Measurements from ENCODE around the gene BLMH. TPM values are rescaled to one million over a fixed set of nuclear protein-coding genes. Genes with fewer than 3 reads are reported as not detected.
"Not testable (repeated sequence)": the region's sequence is repeated elsewhere in the genome, so short reads cannot be mapped to it uniquely, and the experiment has no call there.

BLMH gene
- total RNA-seq, 1 experiment from 2014 or later = 49.0 TPM

- no peak for DNase-seq (ENCODE audit: low read depth)
Measured at GRCh38 chr17:30229012-30229411, 62.7 kb downstream of the BLMH start.

- DNase-seq (ENCODE audit: low read depth) = no peak
Measured at GRCh38 chr17:30228011-30228410, 63.7 kb downstream of the BLMH start.

DNA sequence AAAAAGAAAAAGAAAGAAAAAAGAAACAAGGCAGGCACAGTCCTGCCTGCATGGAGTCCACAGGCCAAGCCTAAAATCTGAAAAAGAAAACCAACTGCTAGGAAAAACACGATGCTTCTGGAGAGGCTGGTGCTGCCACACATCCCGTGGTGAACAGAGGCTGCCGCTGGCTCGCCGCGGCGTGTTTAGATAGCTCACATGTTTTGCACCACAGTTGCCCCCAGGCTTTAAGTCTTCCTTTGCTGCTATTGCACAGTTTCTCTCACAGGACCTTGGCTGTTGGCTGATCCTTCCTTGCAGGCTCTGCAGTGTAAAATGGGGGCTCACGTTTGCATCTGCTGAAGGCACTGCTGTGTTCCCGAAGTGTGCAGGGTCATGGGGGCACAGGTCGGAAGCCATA lies 64.9 kb downstream of the BLMH start:
- DNase-seq (ENCODE audit: low read depth) = no peak

DNA sequence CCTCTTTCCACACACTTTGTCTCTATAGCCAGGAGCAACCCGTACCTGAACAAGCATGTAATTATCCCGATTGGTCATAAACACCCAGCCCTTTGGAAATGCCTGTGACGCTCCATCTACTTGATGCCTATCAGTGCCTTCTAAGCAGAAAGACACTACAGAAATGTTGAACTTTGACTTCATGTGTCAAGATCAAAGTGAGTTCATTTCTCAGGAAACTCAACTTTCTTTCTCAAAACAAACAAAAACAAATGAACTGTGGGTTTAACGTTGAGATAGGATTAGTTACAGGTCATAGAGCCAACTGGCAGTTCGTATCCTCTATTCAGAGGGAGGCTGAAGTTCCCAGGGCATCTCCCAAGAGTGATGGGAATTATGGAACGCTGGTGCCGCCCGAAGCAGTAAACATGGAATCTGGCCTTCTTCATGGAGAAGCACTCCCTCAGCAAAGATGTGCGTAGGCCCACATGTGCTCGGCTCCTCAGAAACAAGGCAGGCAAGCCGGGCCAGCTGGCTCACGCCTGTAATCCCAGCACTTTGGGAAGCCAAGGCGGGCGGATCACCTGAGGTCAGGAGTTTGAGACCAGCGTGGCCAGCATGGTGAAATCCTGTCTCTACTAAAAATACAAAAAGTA lies 65.7 kb downstream of the BLMH start:
- DNase-seq (ENCODE audit: low read depth) = no peak

DNA sequence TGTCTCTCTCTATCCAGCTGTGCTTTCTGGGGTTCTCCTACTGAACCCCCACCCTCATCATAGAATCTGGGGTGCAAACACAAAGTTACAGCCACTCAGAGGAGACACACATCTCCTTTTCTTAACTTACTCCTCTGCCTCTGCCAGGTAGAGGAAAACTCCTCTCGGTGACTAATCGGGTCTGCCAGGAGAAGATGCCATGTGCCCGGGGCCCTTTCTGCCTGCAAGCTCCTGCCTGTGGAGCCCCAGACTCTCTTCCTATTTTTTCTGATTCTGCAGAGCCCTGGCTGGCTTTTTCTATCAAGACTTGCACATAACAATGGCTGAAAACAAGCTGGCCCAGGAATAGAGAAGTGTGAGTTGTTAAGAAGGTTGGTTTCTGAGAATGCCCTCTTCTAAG lies 66.6 kb downstream of the BLMH start:
- DNase-seq (ENCODE audit: low read depth) = no peak

- no peak for DNase-seq (ENCODE audit: low read depth)
Measured at GRCh38 chr17:30224419-30224960, 67.3 kb downstream of the BLMH start.

DNA sequence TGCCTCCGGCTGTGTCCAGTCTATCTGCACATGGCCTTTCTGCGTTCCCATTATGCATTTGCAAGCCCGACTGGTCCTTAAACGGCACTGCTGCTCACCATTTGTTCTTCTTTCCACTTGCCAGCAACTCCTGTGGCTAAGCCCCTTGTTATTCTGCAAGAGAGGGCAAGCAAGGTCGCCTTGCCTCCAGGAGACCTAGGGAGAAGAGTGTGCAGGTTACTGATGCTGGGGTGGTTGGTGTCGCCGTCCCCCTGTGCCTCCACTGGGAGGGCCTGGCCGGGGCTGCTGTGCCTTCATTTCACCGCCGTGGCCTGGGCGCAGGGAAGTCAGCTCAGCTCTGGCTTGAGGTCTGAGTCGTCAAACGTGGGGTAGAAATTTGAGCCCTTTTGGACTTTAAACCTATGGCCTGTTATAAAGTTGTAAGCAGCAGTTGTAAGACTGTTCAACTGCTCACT lies 69.0 kb downstream of the BLMH start:
- no peak for DNase-seq (ENCODE audit: low read depth)

- DNase-seq (ENCODE audit: low read depth) = no peak
Measured at GRCh38 chr17:30222251-30222650, 69.5 kb downstream of the BLMH start.

- no peak for DNase-seq (ENCODE audit: low read depth)
Measured at GRCh38 chr17:30221346-30221745, 70.4 kb downstream of the BLMH start.

DNA sequence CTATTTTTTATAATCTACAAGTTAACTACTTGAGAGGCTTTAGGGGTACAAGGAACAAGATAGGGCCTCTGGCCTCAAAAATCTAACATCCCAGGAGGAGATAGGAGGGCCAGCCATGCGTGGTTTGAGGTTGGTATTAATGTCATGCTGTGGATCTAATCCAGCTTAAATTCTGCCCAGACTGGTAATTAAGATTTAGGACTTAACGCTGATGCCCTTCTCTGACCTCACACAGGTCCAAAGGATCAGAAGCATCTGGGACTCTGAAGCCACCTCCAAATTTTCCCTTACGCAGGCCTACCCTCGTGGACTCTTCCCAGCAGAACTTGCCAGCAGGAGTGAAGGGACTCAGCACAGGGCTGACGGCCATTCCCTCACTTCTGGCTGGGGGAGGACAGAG lies 71.3 kb downstream of the BLMH start:
- DNase-seq (ENCODE audit: low read depth) = no peak

DNA sequence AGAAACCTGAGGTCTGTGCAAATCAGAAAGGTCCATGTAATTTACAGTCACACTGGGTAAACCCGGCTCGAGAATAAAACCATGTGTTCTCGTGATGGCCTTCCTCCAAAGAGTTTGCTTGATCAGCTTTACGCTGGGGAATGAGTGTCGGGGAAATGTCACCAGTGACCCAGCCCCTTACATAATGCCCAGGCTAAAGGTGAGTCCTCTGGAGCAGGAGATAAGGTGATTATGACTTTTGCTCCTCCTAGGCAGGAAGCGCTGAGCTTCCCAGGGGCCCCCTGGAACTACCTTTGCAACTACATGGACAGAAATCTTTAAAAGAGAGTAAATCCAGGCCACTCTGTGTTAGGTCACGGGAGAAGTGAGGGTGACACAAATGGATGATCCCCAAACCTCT lies 71.9 kb downstream of the BLMH start:
- no peak for DNase-seq (ENCODE audit: low read depth)

DNA sequence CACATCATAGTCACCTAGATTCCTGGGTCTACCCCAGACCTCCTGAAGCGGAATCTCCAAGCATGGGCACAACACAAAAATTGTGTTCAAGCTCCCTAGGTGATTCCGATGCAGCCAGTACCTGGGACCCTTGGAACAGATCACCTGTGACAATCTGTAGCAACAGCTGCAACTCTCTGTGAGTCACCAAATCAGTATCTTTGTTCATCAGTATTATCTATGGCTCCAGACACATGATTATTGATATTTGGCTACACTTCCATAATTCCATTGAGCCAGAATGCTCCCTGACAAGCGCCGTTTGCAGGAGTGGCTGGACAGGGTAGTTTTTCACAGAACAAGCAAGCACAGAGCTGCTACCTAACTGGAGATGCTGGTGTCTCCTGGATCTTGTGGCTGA lies 72.4 kb downstream of the BLMH start:
- DNase-seq (ENCODE audit: low read depth) = no peak

- DNase-seq (ENCODE audit: low read depth) = no peak
Measured at GRCh38 chr17:30218799-30219198, 72.9 kb downstream of the BLMH start.

DNA sequence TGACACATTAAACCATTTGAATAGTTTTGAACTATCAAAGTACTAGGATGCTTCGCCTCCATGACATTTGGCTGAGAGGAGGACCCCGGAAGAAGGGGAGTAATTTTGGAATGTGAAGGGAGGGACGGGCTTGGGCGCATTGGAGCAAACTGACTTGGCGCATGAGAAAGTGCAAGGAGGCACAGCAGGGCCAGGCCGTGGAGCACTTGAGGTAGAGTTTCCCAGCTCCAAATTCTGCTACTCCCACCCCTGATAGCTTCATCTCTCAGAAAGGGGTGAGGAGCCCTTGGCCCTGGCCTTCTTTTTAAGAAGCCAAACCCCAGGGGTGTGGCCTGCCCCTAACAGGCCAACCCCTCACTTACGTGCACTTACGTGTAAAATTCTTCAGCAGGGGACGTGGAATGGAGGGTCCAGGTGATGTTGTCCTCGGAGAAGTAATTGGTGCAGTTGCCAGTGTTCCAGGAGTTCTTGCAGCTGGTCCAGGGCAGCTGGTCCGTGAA lies 73.9 kb downstream of the BLMH start:
- DNase-seq (ENCODE audit: low read depth) = no peak

DNA sequence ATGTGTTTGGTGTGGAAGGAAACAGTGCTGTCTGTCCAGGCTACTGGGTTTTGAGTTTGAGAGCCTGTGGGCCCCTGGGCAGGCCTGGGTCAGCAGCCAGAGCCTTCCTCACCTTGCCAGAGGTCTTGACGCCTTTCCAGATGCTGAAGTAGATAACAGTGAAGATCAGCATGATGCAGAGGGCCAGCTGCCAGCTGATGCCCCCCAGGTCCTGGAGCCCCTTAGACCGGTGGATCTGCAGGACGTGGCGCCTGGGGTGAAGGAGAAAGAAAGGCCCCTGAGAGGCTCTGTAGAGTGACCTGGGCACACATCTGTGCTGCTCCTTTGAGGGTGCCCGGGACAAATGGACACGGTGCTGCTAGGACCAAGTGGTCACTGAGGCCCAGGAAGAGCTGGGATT lies 74.7 kb downstream of the BLMH start:
- DNase-seq (ENCODE audit: low read depth) = no peak

DNA sequence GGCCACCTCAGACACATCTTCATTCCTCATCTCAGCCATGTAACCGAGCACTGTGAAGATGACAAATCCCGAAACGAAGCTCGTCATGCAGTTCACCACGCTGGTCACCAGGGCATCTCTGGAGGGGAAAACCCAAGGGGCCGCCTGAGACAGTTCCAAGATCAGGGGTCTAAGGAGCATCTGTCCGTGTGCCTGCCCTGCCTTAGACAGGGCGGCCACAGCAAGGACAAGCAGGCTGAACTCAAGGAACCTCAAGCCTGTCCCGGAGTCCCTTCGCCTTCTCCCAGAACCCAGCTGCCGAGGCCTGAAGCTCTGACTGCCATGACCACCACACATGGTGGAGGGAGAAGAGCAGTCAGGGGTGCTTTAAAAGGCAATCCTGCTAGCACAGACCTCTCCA lies 79.0 kb downstream of the BLMH start:
- DNase-seq (ENCODE audit: low read depth) = no peak

DNA sequence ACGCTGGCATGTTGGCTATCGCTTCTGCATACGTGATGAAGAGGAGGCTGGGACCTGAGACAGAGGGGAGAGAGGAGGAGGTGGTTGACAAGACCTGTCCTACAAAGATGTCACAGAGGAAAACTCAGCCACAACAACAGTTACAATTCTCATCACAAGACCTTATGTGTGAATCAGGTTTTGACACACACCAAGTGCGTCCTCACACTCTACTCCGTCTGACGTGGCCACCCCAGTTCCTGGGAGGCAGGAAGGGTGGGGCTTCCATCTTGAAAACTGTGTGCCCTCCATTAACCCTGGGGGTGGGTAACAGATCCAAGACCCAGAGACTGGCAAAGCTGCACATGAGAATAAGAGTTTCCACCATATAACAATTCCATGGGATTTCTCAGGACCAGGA lies 80.4 kb downstream of the BLMH start:
- DNase-seq (ENCODE audit: low read depth) = no peak

DNA sequence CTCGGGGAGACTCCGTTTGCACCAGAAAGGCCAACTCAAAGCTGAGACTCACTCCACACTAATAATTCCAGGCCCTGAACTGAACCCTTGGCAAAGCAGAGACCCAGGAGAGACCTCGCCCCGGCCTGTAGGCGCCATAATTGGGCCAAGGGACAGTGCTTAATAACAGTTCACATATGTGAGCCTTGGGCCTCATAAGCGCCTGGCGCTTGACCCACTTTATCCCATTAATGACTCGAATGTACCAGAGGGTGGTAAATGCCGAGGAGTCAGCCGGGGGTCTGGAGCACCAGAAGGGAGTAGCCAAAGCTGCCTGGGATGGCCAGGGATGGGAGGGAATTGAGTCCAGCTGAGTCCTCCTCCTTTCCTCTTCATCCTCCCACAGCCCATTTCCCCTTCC lies 80.8 kb downstream of the BLMH start:
- DNase-seq (ENCODE audit: low read depth) = no peak

- no peak for DNase-seq (ENCODE audit: low read depth)
Measured at GRCh38 chr17:30210366-30210765, 81.4 kb downstream of the BLMH start.

DNA sequence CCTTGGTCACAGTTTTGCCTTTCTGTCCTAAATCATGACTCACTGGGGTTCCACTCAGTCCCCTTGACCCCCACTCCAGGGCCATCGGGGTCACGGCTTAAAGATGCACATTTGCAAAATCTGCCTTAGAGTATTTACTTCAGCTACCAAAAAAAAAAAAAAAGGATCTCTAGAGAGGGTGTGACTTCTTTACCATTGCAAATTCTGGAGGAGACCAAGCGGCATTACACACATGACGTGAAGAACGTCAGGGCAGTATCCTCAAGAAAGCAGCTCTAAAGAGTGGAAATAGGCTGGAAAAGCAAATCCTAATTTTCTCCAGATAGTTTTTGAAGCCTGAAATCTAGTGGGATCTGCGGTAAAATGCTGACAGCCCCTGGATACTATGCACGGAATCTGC lies 81.8 kb downstream of the BLMH start:
- DNase-seq (ENCODE audit: low read depth) = no peak

GRCh38 chr17:30208214-30208613 lies 83.5 kb downstream of the BLMH start:
- DNase-seq (ENCODE audit: low read depth) = no peak

GRCh38 chr17:30207655-30208054 lies 84.1 kb downstream of the BLMH start:
- no peak for DNase-seq (ENCODE audit: low read depth)

GRCh38 chr17:30203471-30203981 lies 88.2 kb downstream of the BLMH start:
- no peak for DNase-seq (ENCODE audit: low read depth)

- not testable (repeated sequence) for DNase-seq (ENCODE audit: low read depth)
Measured at GRCh38 chr17:30200656-30201055, 91.1 kb downstream of the BLMH start.

Measured in Daoy (cell line).